HG02571 (cell line): ENCODE measurements around the gene CREB5.
"Not testable (repeated sequence)": the region's sequence is repeated elsewhere in the genome, so short reads cannot be mapped to it uniquely, and the experiment has no call there.

Source experiments
- ATAC-seq: cut with Tn5 transposase; IDR thresholded peaks from one replicate; pipeline ENCODE4 v1.9.1; 2021; ENCODE audit warnings: mild to moderate bottlenecking, moderate library complexity; ENCODE audit not compliant: unreplicated experiment

CREB5 gene

GRCh38 chr7:28761505-28761904 is 349.2 kb downstream of the CREB5 start:
- ATAC-seq, result no peak

- no peak for ATAC-seq
Measured at GRCh38 chr7:28762651-28763050, 350.3 kb downstream of the CREB5 start.

- no peak for ATAC-seq
Measured at GRCh38 chr7:28766359-28766758, 354.0 kb downstream of the CREB5 start.

- no peak for ATAC-seq
Measured at GRCh38 chr7:28767356-28767755, 355.0 kb downstream of the CREB5 start.

- no peak for ATAC-seq
Measured at GRCh38 chr7:28768577-28769147, 356.3 kb downstream of the CREB5 start.

- no peak for ATAC-seq
Measured at GRCh38 chr7:28771906-28772622, 359.7 kb downstream of the CREB5 start.

GRCh38 chr7:28773423-28774145 is 361.3 kb downstream of the CREB5 start:
- ATAC-seq, result no peak

GRCh38 chr7:28774261-28774988 is 362.1 kb downstream of the CREB5 start:
- ATAC-seq, result no peak

- no peak for ATAC-seq
Measured at GRCh38 chr7:28776463-28777157, 364.3 kb downstream of the CREB5 start.

GRCh38 chr7:28778786-28779185 is 366.5 kb downstream of the CREB5 start:
- ATAC-seq, result no peak

- no peak for ATAC-seq
Measured at GRCh38 chr7:28779954-28780353, 367.6 kb downstream of the CREB5 start.

- no peak for ATAC-seq
Measured at GRCh38 chr7:28782362-28782761, 370.0 kb downstream of the CREB5 start.

GRCh38 chr7:28784171-28784902 is 372.0 kb downstream of the CREB5 start:
- no peak for ATAC-seq

- ATAC-seq, result no peak
Measured at GRCh38 chr7:28785041-28785995, 373.0 kb downstream of the CREB5 start.

GRCh38 chr7:28786156-28786555 is 373.8 kb downstream of the CREB5 start:
- not testable (repeated sequence) for ATAC-seq

GRCh38 chr7:28787106-28787505 is 374.8 kb downstream of the CREB5 start:
- ATAC-seq, result no peak

- ATAC-seq, result no peak
Measured at GRCh38 chr7:28790467-28790866, 378.1 kb downstream of the CREB5 start.

GRCh38 chr7:28792858-28793257 is 380.5 kb downstream of the CREB5 start:
- ATAC-seq, result no peak
